ENCODE data around the gene PLCL1.

- no peak for TF ChIP-seq POLR2AphosphoS5 (IDR thresholded peaks at IDR 0.05)
- no peak for TF ChIP-seq CTCF (IDR thresholded peaks at IDR 0.05)
- TF ChIP-seq POLR2A (IDR thresholded peaks at IDR 0.05), result no peak
Measured at GRCh38 chr2:197869041-197869440, 64.6 kb downstream of the PLCL1 start.
